ENCODE data around the gene THOC5. TPM values are rescaled to one million over a fixed set of nuclear protein-coding genes. Genes with fewer than 3 reads are reported as not detected.

Gene THOC5
- total RNA-seq, 1 experiment from 2014 or later = 80.6 TPM

- Histone ChIP-seq H3K79me2 (ENCODE audit: insufficient read depth, low read length) (no peaks in the 10 kb centered on the region), H4K20me1 (ENCODE audit: insufficient read depth) (no peaks in the 10 kb centered on the region), H3K4me2 (ENCODE audit: low read length) (no peak overlapping the region), H3K36me3 (ENCODE audit: control insufficient read depth in 1 of 2, insufficient read depth in 2 of 2, low read length in 2 of 2) (peaks cover 54 to 55% of the 10 kb centered on the region in 2 experiments), H3K9ac (ENCODE audit: low read length) (no peak overlapping the region), H3K9me3 (ENCODE audit: control insufficient read depth in 1 of 2, insufficient read depth in 1 of 2, low read depth in 1 of 2, low read length in 2 of 2) (no peaks in the 10 kb centered on the region), H3K9me2 (ENCODE audit: insufficient read depth) (no peaks in the 10 kb centered on the region), H3K27ac (ENCODE audit: low read depth, low read length) (no peak overlapping the region), H3K27me3 (ENCODE audit: insufficient read depth, low read length) (no peaks in the 10 kb centered on the region), H3K4me3 (replicated peaks in 1 of 2; ENCODE audit: low read depth in 1 of 2, low read length in 2 of 2) (no peak overlapping the region), H2AFZ (ENCODE audit: low read depth, low read length, poor library complexity, severe bottlenecking) (no peak overlapping the region), H3K4me1 (ENCODE audit: control insufficient read depth in 1 of 2, insufficient read depth in 2 of 2, low read length in 2 of 2) (no peaks in the 10 kb centered on the region)
- ChIA-PET RAD21 (ENCODE audit: low non-redundant PET in 1 of 2, low total read pairs in 2 of 2, uncharacterized antibody in 2 of 2, unreplicated experiment in 2 of 2) (no interaction called here), POLR2A (no interaction called here), CTCF (no interaction called here)
- intact Hi-C loops (cut with micrococcal nuclease) = no loop called here
- no peak for DNase-seq (ENCODE audit: low read depth, low spot score)
- no peak for ATAC-seq
- TF ChIP-seq RAD21 (IDR thresholded peaks at IDR 0.05; ENCODE audit: low read depth) = no peak
- BruUV-seq (replicated peaks) = no TSS peak
Measured at GRCh38 chr22:29536411-29536810, 17.1 kb downstream of the THOC5 start.

- Histone ChIP-seq H3K9me2 (ENCODE audit: insufficient read depth) (no peaks in the 10 kb centered on the region), H3K4me2 (ENCODE audit: low read length) (no peak overlapping the region), H3K9me3 (ENCODE audit: control insufficient read depth in 1 of 2, insufficient read depth in 1 of 2, low read depth in 1 of 2, low read length in 2 of 2) (no peaks in the 10 kb centered on the region), H3K9ac (ENCODE audit: low read length) (no peak overlapping the region), H3K27ac (ENCODE audit: low read depth, low read length) (no peak overlapping the region), H3K27me3 (ENCODE audit: insufficient read depth, low read length) (no peaks in the 10 kb centered on the region), H3K79me2 (ENCODE audit: insufficient read depth, low read length) (no peaks in the 10 kb centered on the region), H3K4me3 (replicated peaks in 1 of 2; ENCODE audit: low read depth in 1 of 2, low read length in 2 of 2) (no peak overlapping the region), H4K20me1 (ENCODE audit: insufficient read depth) (no peaks in the 10 kb centered on the region), H3K4me1 (ENCODE audit: control insufficient read depth in 1 of 2, insufficient read depth in 2 of 2, low read length in 2 of 2) (no peaks in the 10 kb centered on the region), H3K36me3 (ENCODE audit: control insufficient read depth in 1 of 2, insufficient read depth in 2 of 2, low read length in 2 of 2) (peaks cover 60 to 71% of the 10 kb centered on the region in 2 experiments), H2AFZ (ENCODE audit: low read depth, low read length, poor library complexity, severe bottlenecking) (no peak overlapping the region)
- ATAC-seq (no peak), DNase-seq (ENCODE audit: low read depth, low spot score) (no peak)
- POLR2A ChIA-PET = interaction anchor here (1.0 kb wide), 1 partner anchor 22 kb away, joined by 4 read pairs; the partner anchor contains the start of gene THOC5
- RAD21 ChIA-PET (ENCODE audit: low non-redundant PET in 1 of 2, low total read pairs in 2 of 2, uncharacterized antibody in 2 of 2, unreplicated experiment in 2 of 2) = no interaction called here
- CTCF ChIA-PET = no interaction called here
- BruUV-seq (replicated peaks) = no TSS peak
- TF ChIP-seq REST (IDR thresholded peaks at IDR 0.05; ENCODE audit: low read depth) (no peak), ZFX (IDR thresholded peaks at IDR 0.05) (no peak)
- intact Hi-C loops (cut with micrococcal nuclease) = no loop called here
Measured at GRCh38 chr22:29531419-29531818, 22.1 kb downstream of the THOC5 start.

Measured in HCT116 (cell line).